ENCODE results near the gene MAST4. TPM values are rescaled to one million over a fixed set of nuclear protein-coding genes. Genes with fewer than 3 reads are reported as not detected.

MAST4 gene
- total and polyA plus RNA-seq, 2 of the 8 experiments (the other 6 are each of a cell fraction or from before 2014, with no cell fraction given): 1.5 to 2.6 TPM

GRCh38 chr5:67198917-67199316 lies 602.7 kb downstream of the MAST4 start (continued):
- no peak for TF ChIP-seq RNF2 (IDR thresholded peaks at IDR 0.05; ENCODE audit: borderline replicate concordance, low read depth, low read length, missing control alignments, poor library complexity, severe bottlenecking)
- TF ChIP-seq CREB1 (IDR thresholded peaks at IDR 0.05): no peak
- no peak for TF ChIP-seq ATF3 (IDR thresholded peaks at IDR 0.05; ENCODE audit: insufficient read depth, low read depth, low read length)
- TF ChIP-seq KDM4A (IDR thresholded peaks at IDR 0.05; ENCODE audit: low read depth, low read length, severe bottlenecking): no peak
- no peak for TF ChIP-seq FOSL1 (IDR thresholded peaks at IDR 0.05; ENCODE audit: insufficient read depth, low read depth, low read length)

All from H1 (cell line).